Measurements from ENCODE around the gene FAAP100. TPM values are rescaled to one million over a fixed set of nuclear protein-coding genes. Genes with fewer than 3 reads are reported as not detected.

The FAAP100 gene
- total and polyA plus RNA-seq, 2 donors (not counting 1 experiment from before 2014, with no cell fraction given): 62.0 to 72.7 TPM

- H3K79me2 ChIP-seq (ENCODE audit: control insufficient read depth, insufficient read depth, low read length): peaks cover 45% of the 10 kb centered on the region
- H3K9ac ChIP-seq (ENCODE audit: low read length): peak overlapping the region; percentile 93
- 3% methylated on average over 69 of the region's 69 CpGs for WGBS (ENCODE audit: insufficient coverage)
- intact Hi-C loops (cut with micrococcal nuclease): loop anchor here (1.0 to 5.0 kb wide), 6 partner anchors 34 to 328 kb away; partner anchors contain the start of genes CCDC137 and OXLD1
- H3K4me2 ChIP-seq (replicated peaks; ENCODE audit: low read depth, low read length, poor library complexity, severe bottlenecking): peak overlapping the region; percentile 97
- ATAC-seq (ENCODE audit: low read depth): peak; percentile 6
- Mint-ChIP-seq H3K9me3 (ENCODE audit: insufficient read depth) (no peaks in the 10 kb centered on the region), H3K27ac (peak overlapping the region; percentile 93), H3K4me1 (peaks cover 31% of the 10 kb centered on the region), H3K27me3 (no peaks in the 10 kb centered on the region), H3K4me3 (peak overlapping the region; percentile 92)
- ChIA-PET POLR2A (interaction anchor here (0.6 to 3.3 kb wide), 9 partner anchors 11 to 641 kb away, joined by 3 to 33 read pairs (median 5); partner anchors contain the start of genes ACTG1, ARL16, CEP131 and HGS), CTCF (interaction anchor here (0.8 to 3.7 kb wide), 11 partner anchors 12 to 111 kb away, joined by 3 to 25 read pairs (median 4); no protein-coding TSS in a partner anchor)
- no peak for DNase-seq
- peaks cover 0 to 32% of the 10 kb centered on the region in 2 experiments for H3K36me3 ChIP-seq (replicated peaks in 1 of 2; ENCODE audit: control extremely low read depth in 1 of 2, control insufficient read depth in 1 of 2, extremely low read depth in 1 of 2, insufficient read depth in 2 of 2, low read length in 1 of 2)
- H3K9me3 ChIP-seq (ENCODE audit: control extremely low read depth in 1 of 3, control insufficient read depth in 2 of 3, insufficient read depth in 1 of 3, low read length in 2 of 3): no peaks in the 10 kb centered on the region
- peak overlapping the region; percentile 15 to 97 (median 91) for H3K4me3 ChIP-seq (ENCODE audit: control extremely low read depth in 1 of 5, extremely low read depth in 1 of 5, insufficient read depth in 1 of 5, low read depth in 2 of 5, low read length in 4 of 5)
- peaks cover 18 to 23% of the 10 kb centered on the region in 2 donors for H3K4me1 ChIP-seq (ENCODE audit: control insufficient read depth in 2 of 2, insufficient read depth in 2 of 2, low read length in 2 of 2)
- H4K20me1 ChIP-seq (ENCODE audit: control insufficient read depth, insufficient read depth, low read length, poor library complexity, severe bottlenecking): peaks cover 40% of the 10 kb centered on the region
- no peaks in the 10 kb centered on the region for H3K27me3 ChIP-seq (replicated peaks in 1 of 4; ENCODE audit: control extremely low read depth in 1 of 4, control insufficient read depth in 3 of 4, insufficient read depth in 4 of 4, low read length in 3 of 4)
- peak overlapping the region; percentile 94 for H2AFZ ChIP-seq (ENCODE audit: insufficient read depth, low read depth, low read length, poor library complexity, severe bottlenecking)
- TF ChIP-seq CTCF (IDR thresholded peaks at IDR 0.05) (no peak), EZH2 (IDR thresholded peaks at IDR 0.05; ENCODE audit: borderline replicate concordance, insufficient read depth, low read depth, low read length, poor library complexity, severe bottlenecking) (no peak)
- H3K27ac ChIP-seq (ENCODE audit: low read length in 2 of 2): peak overlapping the region in 1 of 2 donors; percentile 86
These were observed 502 bp downstream of the FAAP100 start for GRCh38 chr17:81551458-81552243.

Data from B cell (primary cell).